IMR-90 (cell line): ENCODE measurements around the gene MADD. TPM values are rescaled to one million over a fixed set of nuclear protein-coding genes. Genes with fewer than 3 reads are reported as not detected.

ENCODE experiments used
- ATAC-seq: fragments of 200-7000 bp; cut with Tn5 transposase; 2 replicates; pipeline ENCODE4 v1.9.1; 2020; ENCODE audit warnings: low read depth, mild to moderate bottlenecking, moderate library complexity
- BruUV-seq: library from RNA; stranded (reverse); fragments of 400-500 nt; replicated peaks from 2 replicates; lab custom pipeline; 2021; lab: Mats Ljungman, UMichigan
- CTCF ChIA-PET: fragments of 300-600 bp; formaldehyde crosslinking; extraction: SDS; loops from one replicate; lab custom pipeline; 2021; ENCODE audit warnings: antibody characterized with exemption; lab: Yijun Ruan, JAX
- POLR2A ChIA-PET: fragments of 300-600 bp; sonication (Branson Sonifier 250); formaldehyde crosslinking; loops from one replicate; lab custom pipeline; 2022; ENCODE audit warnings: antibody characterized with exemption; ENCODE audit not compliant: unreplicated experiment; lab: Charles Lee
- DNase-seq: peaks from one replicate; pipeline ENCODE4 v3.0.0; 2013
- H2AFZ ChIP-seq: replicated peaks from 2 replicates; pipeline ENCODE3; 2013; ENCODE audit warnings: low read length, mild to moderate bottlenecking; ENCODE audit not compliant: poor library complexity
- H2AK5ac ChIP-seq: 2 replicates; pipeline ENCODE4 v1.6.1; 2013; ENCODE audit warnings: low read depth, low read length, inconsistent platforms
- H2AK9ac ChIP-seq: replicated peaks from 2 replicates; pipeline ENCODE3; 2013; ENCODE audit warnings: mild to moderate bottlenecking, low read depth, low read length, moderate library complexity; ENCODE audit not compliant: poor library complexity
- H2BK120ac ChIP-seq: 2 replicates; pipeline ENCODE4 v1.6.1; 2013; ENCODE audit warnings: low read depth, low read length, inconsistent platforms
- H2BK15ac ChIP-seq: 3 replicates; pipeline ENCODE4 v1.6.1; 2013; ENCODE audit warnings: low read depth, low read length, inconsistent platforms
- H2BK20ac ChIP-seq: 2 replicates; pipeline ENCODE4 v1.6.1; 2013; ENCODE audit warnings: low read depth, mild to moderate bottlenecking, inconsistent platforms, low read length, moderate library complexity
- H2BK5ac ChIP-seq: 2 replicates; pipeline ENCODE4 v1.6.1; 2013; ENCODE audit warnings: mild to moderate bottlenecking, low read depth, low read length, inconsistent platforms; ENCODE audit not compliant: poor library complexity, severe bottlenecking
- H3K14ac ChIP-seq: replicated peaks from 2 replicates; pipeline ENCODE4 v1.6.1; 2013; ENCODE audit warnings: low read depth, low read length, inconsistent platforms
- H3K18ac ChIP-seq: 2 replicates; pipeline ENCODE4 v1.6.1; 2013; ENCODE audit warnings: low read depth, low read length, control low read depth
- H3K23ac ChIP-seq: 2 replicates; pipeline ENCODE4 v1.6.1; 2013; ENCODE audit warnings: low read depth, low read length, inconsistent platforms
- H3K27ac ChIP-seq: 2 replicates; pipeline ENCODE4 v1.5.1; 2013; ENCODE audit warnings: mild to moderate bottlenecking, control low read depth, low read length; ENCODE audit not compliant: insufficient read depth
- H3K27me3 ChIP-seq: 2 replicates; pipeline ENCODE4 v1.6.1; 2013; ENCODE audit warnings: low read length; ENCODE audit not compliant: control insufficient read depth, insufficient read depth
- H3K36me3 ChIP-seq: 2 replicates; pipeline ENCODE4 v1.6.1; 2013; ENCODE audit warnings: low read length, mixed read lengths; ENCODE audit not compliant: control insufficient read depth, insufficient read depth
- H3K4ac ChIP-seq: 2 replicates; pipeline ENCODE4 v1.6.1; 2013; ENCODE audit warnings: low read depth, low read length, inconsistent platforms
- H3K4me1 ChIP-seq: 2 replicates; pipeline ENCODE4 v1.6.1; 2013; ENCODE audit warnings: low read length, mixed read lengths; ENCODE audit not compliant: control insufficient read depth, insufficient read depth
- H3K4me2 ChIP-seq: 2 replicates; pipeline ENCODE4 v1.6.1; 2013; ENCODE audit warnings: low read depth, mild to moderate bottlenecking, control low read depth, low read length, moderate library complexity
- H3K4me3 ChIP-seq: 2 replicates; pipeline ENCODE4 v1.5.1; 2013; ENCODE audit warnings: low read depth, mild to moderate bottlenecking, control low read depth, low read length, moderate library complexity; ENCODE audit not compliant: insufficient read depth
- H3K56ac ChIP-seq: 2 replicates; pipeline ENCODE4 v1.6.1; 2013; ENCODE audit warnings: low read length, inconsistent platforms; ENCODE audit not compliant: insufficient read depth; ENCODE audit errors: extremely low read depth
- H3K79me1 ChIP-seq, 2 experiments: 2 replicates each; pipeline ENCODE4 v1.6.1; 2013; ENCODE audit warnings: low read length in 2 of 2, inconsistent platforms in 1 of 2, low read depth in 1 of 2
- H3K9ac ChIP-seq: 2 replicates; pipeline ENCODE4 v1.6.1; 2013; ENCODE audit warnings: low read depth, low read length, control low read depth
- H3K9me1 ChIP-seq: 2 replicates; pipeline ENCODE4 v1.6.1; 2013; ENCODE audit warnings: low read length, inconsistent platforms; ENCODE audit not compliant: insufficient read depth
- H3K9me3 ChIP-seq: 2 replicates; pipeline ENCODE4 v1.6.1; 2013; ENCODE audit warnings: low read length; ENCODE audit not compliant: control insufficient read depth, insufficient read depth
- H4K20me1 ChIP-seq: 2 replicates; pipeline ENCODE4 v1.6.1; 2013; ENCODE audit warnings: low read length, inconsistent platforms; ENCODE audit not compliant: insufficient read depth
- H4K5ac ChIP-seq: 2 replicates; pipeline ENCODE4 v1.6.1; 2013; ENCODE audit warnings: mild to moderate bottlenecking, low read depth, low read length, control low read depth
- H4K8ac ChIP-seq, 2 experiments: 2 replicates each; pipeline ENCODE4 v1.6.1; 2013; ENCODE audit warnings: low read depth in 2 of 2, low read length in 2 of 2, control low read depth in 1 of 2, inconsistent platforms in 1 of 2
- H4K91ac ChIP-seq: 2 replicates; pipeline ENCODE4 v1.6.1; 2013; ENCODE audit warnings: low read depth, low read length, inconsistent platforms; ENCODE audit not compliant: insufficient read depth
- BHLHE40 ChIP-seq: fragments of 150-350 bp; IDR thresholded peaks from 2 replicates; pipeline ENCODE4 v1.6.1; 2016; ENCODE audit warnings: mild to moderate bottlenecking, low read depth, low read length
- CEBPB ChIP-seq: IDR thresholded peaks from 2 replicates; pipeline ENCODE4 v1.6.1; 2012; ENCODE audit warnings: low read depth, low read length, improper control_type of control experiment
- CHD1 ChIP-seq: IDR thresholded peaks from 2 replicates; pipeline ENCODE4 v1.6.1; 2012; ENCODE audit warnings: low read depth, low read length, improper control_type of control experiment
- CTCF ChIP-seq: conservative IDR thresholded peaks from 2 replicates; pipeline ENCODE4 v1.5.1; 2012; ENCODE audit warnings: mild to moderate bottlenecking, low read depth, low read length, improper control_type of control experiment
- FOS ChIP-seq: fragments of 150-350 bp; IDR thresholded peaks from 2 replicates; pipeline ENCODE4 v1.6.1; 2016; ENCODE audit warnings: low read depth, low read length
- MAFK ChIP-seq: IDR thresholded peaks from 2 replicates; pipeline ENCODE4 v1.6.1; 2012; ENCODE audit warnings: low read depth, low read length, improper control_type of control experiment
- MAZ ChIP-seq: IDR thresholded peaks from 2 replicates; pipeline ENCODE4 v1.6.1; 2012; ENCODE audit warnings: low read depth, mild to moderate bottlenecking, low read length, improper control_type of control experiment, moderate library complexity, borderline replicate concordance
- MXI1 ChIP-seq: IDR thresholded peaks from 2 replicates; pipeline ENCODE4 v1.6.1; 2012; ENCODE audit warnings: low read depth, mild to moderate bottlenecking, low read length, moderate library complexity, borderline replicate concordance
- NFE2L2 ChIP-seq: fragments of 150-350 bp; IDR thresholded peaks from 2 replicates; pipeline ENCODE4 v1.6.1; 2016; ENCODE audit warnings: low read depth, mild to moderate bottlenecking, low read length
- POLR2A ChIP-seq: IDR thresholded peaks from 2 replicates; pipeline ENCODE4 v1.6.1; 2012; ENCODE audit warnings: mild to moderate bottlenecking, low read depth, low read length
- RAD21 ChIP-seq: IDR thresholded peaks from 2 replicates; pipeline ENCODE4 v1.6.1; 2012; ENCODE audit warnings: low read length, improper control_type of control experiment
- RCOR1 ChIP-seq: IDR thresholded peaks from 2 replicates; pipeline ENCODE4 v1.6.1; 2012; ENCODE audit warnings: mild to moderate bottlenecking, low read length, improper control_type of control experiment; ENCODE audit not compliant: insufficient replicate concordance
- RFX5 ChIP-seq: IDR thresholded peaks from 2 replicates; pipeline ENCODE4 v1.8.0; 2012; ENCODE audit warnings: low read depth, mild to moderate bottlenecking, low read length, moderate library complexity
- SMC3 ChIP-seq: fragments of 150-350 bp; IDR thresholded peaks from 2 replicates; pipeline ENCODE4 v1.6.1; 2016; ENCODE audit warnings: low read depth, mild to moderate bottlenecking, antibody characterized with exemption, low read length, moderate library complexity
- WGBS, 2 experiments: methylation state at CpG; one replicate each; pipeline versions ENCODE4 v1.1.5 to v1.1.7; 2013; ENCODE audit warnings: missing lambda C conversion rate in 2 of 2; ENCODE audit not compliant: insufficient read length in 1 of 2; ENCODE audit errors: extremely low coverage in 2 of 2; 5-methylcytosine and 5-hydroxymethylcytosine counted together
- dilution Hi-C: fragments of 300-500 bp; cut with HindIII; formaldehyde crosslinking; loops from one replicate; pipeline ENCODE4 v1.14.3; 2018; ENCODE audit warnings: low sequenced_read_pairs; ENCODE audit not compliant: unreplicated experiment
- in situ Hi-C: fragments of 300-500 bp; cut with MboI; formaldehyde crosslinking; loops from 3 replicates; pipeline ENCODE4 v1.14.3; 2019; ENCODE audit warnings: low sequenced_read_pairs, inconsistent platforms, mixed read lengths
- intact Hi-C: fragments of 100-400 bp; cut with micrococcal nuclease; formaldehyde crosslinking; loops from 2 replicates; pipeline ENCODE4 v1.10.0; 2022
- polyA plus RNA-seq, 3 experiments: library from polyadenylated mRNA; depleted of rRNA; stranded (reverse); fragments of >200 nt; gene quantifications; 2 replicates each; pipeline ENCODE4 v1.2.3, GENCODE V29; 2012; ENCODE audit warnings: low replicate concordance in 1 of 3
- total RNA-seq: library from RNA; depleted of rRNA; stranded (reverse); fragments of >200 nt; gene quantifications from 2 replicates; pipeline ENCODE4 v1.2.3, GENCODE V29; 2012
- TF ChIP-seq, protein P1 (sequence below): fragments of 150-350 bp; IDR thresholded peaks from 2 replicates; pipeline ENCODE4 v1.6.1; 2017; ENCODE audit warnings: mild to moderate bottlenecking, antibody characterized with exemption, low read length, low read depth
- TF ChIP-seq, protein P2 (sequence below): fragments of 150-350 bp; IDR thresholded peaks from 2 replicates; pipeline ENCODE4 v1.6.1; 2016; ENCODE audit warnings: low read depth, mild to moderate bottlenecking, low read length, moderate library complexity, borderline replicate concordance

The MADD gene
- total and polyA plus RNA-seq, 2 of the 4 experiments (the other 2 are of a cell fraction), result 13.3 to 16.4 TPM

DNA sequence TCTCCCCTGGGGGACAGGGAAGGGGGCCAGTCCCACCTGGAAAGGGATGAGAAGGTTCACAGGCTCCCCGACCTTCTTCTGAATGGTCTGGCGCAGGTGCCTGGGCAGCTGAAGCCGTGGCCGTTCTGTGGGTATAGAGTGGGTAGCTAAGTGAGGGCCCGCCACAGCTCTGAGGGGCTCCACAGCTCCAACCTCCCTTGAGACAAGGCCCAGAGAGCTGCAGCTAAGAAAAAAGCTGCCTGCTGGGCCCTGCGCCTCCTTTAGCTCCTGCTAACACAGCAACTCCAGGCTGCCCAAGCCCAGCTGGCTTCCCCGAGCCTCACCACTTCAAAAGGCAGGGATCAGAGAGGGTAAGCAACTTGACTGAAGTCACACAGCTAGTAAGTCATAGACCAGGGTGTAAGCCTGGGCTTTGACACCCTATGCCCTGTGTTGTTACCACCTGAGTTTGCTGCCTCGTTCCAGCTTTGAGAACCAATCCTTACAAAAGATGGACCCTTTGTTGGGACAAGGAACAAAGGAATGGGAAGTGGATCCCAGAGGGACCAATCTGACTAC lies 64.0 kb downstream of the MADD start:
- no peak overlapping the region for H2BK20ac ChIP-seq
- 95% methylated on average over 3 of the region's 8 CpGs; no CpG with 5 or more reads in 1 of the 2 experiments for WGBS, 2 experiments
- no peak overlapping the region for H3K4me2 ChIP-seq
- in situ Hi-C loops (no loop called here), dilution Hi-C loops (no loop called here), intact Hi-C loops (no loop called here)
- no peak overlapping the region for H3K18ac ChIP-seq
- H2AFZ ChIP-seq, result no peak overlapping the region
- no peaks in the 10 kb centered on the region for H3K9me1 ChIP-seq
- H4K5ac ChIP-seq, result no peak overlapping the region
- POLR2A ChIA-PET, result no interaction called here
- H3K9me3 ChIP-seq, result no peaks in the 10 kb centered on the region
- no peak overlapping the region for H4K8ac ChIP-seq
- H2BK15ac ChIP-seq, result no peak overlapping the region
- H3K56ac ChIP-seq, result no peak overlapping the region
- no peak overlapping the region for H2BK120ac ChIP-seq
- ATAC-seq (no peak), DNase-seq (no peak)
- no peak overlapping the region for H4K91ac ChIP-seq
- H2BK5ac ChIP-seq, result no peak overlapping the region
- H3K27me3 ChIP-seq, result no peaks in the 10 kb centered on the region; the same call in 1 of the 2 replicates
- CTCF ChIA-PET, result no interaction called here
- no peak overlapping the region for H3K4ac ChIP-seq
- no peak overlapping the region for H2AK9ac ChIP-seq
- H3K9ac ChIP-seq, result no peak overlapping the region
- H3K14ac ChIP-seq, result no peak overlapping the region
- H2AK5ac ChIP-seq, result no peak overlapping the region
- no peaks in the 10 kb centered on the region for H4K20me1 ChIP-seq
- no TSS peak for BruUV-seq
- H3K4me3 ChIP-seq, result no peak overlapping the region
- H3K4me1 ChIP-seq, result 0 out of 2 replicates have a peak, but pooled peaks cover 2% of the 10 kb centered on the region
- H3K27ac ChIP-seq, result no peak overlapping the region
- TF ChIP-seq MAZ (no peak), CEBPB (no peak), MXI1 (no peak), CHD1 (no peak), RCOR1 (no peak), RAD21 (no peak), NFE2L2 (no peak), MAFK (no peak), CTCF (no peak), FOS (no peak), POLR2A (no peak), RFX5 (no peak), SMC3 (no peak), BHLHE40 (no peak)
- TF ChIP-seq, protein P1, sequence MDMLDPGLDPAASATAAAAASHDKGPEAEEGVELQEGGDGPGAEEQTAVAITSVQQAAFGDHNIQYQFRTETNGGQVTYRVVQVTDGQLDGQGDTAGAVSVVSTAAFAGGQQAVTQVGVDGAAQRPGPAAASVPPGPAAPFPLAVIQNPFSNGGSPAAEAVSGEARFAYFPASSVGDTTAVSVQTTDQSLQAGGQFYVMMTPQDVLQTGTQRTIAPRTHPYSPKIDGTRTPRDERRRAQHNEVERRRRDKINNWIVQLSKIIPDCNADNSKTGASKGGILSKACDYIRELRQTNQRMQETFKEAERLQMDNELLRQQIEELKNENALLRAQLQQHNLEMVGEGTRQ, result no peak
- TF ChIP-seq, protein P2, sequence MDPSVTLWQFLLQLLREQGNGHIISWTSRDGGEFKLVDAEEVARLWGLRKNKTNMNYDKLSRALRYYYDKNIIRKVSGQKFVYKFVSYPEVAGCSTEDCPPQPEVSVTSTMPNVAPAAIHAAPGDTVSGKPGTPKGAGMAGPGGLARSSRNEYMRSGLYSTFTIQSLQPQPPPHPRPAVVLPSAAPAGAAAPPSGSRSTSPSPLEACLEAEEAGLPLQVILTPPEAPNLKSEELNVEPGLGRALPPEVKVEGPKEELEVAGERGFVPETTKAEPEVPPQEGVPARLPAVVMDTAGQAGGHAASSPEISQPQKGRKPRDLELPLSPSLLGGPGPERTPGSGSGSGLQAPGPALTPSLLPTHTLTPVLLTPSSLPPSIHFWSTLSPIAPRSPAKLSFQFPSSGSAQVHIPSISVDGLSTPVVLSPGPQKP, result no peak
- H3K23ac ChIP-seq, result no peak overlapping the region
- H3K36me3 ChIP-seq, result peaks cover 13% of the 10 kb centered on the region; the same call in 1 of the 2 replicates
- H3K79me1 ChIP-seq, result no peaks in the 10 kb centered on the region
